Neuronal stem cell (in vitro differentiated cells): ENCODE results near the gene JPH3.

Source experiments
- DNase-seq: peaks from one replicate; pipeline ENCODE4 v3.0.0-alpha.2; 2013; ENCODE audit warnings: low spot score
- H2AFZ ChIP-seq: one replicate; pipeline ENCODE4 v1.6.1; 2013; ENCODE audit warnings: mild to moderate bottlenecking, low read length, inconsistent platforms
- H2AK5ac ChIP-seq: 2 replicates; pipeline ENCODE4 v1.6.1; 2013; ENCODE audit warnings: low read depth, mild to moderate bottlenecking, inconsistent platforms, low read length, moderate library complexity, mixed read lengths
- H2BK120ac ChIP-seq: 2 replicates; pipeline ENCODE4 v1.6.1; 2013; ENCODE audit warnings: low read depth, mild to moderate bottlenecking, inconsistent platforms, low read length, moderate library complexity, mixed read lengths
- H2BK12ac ChIP-seq: one replicate; pipeline ENCODE4 v1.6.1; 2013; ENCODE audit warnings: low read length, inconsistent platforms
- H2BK15ac ChIP-seq: 2 replicates; pipeline ENCODE4 v1.6.1; 2013; ENCODE audit warnings: mild to moderate bottlenecking, low read length, inconsistent platforms, mixed read lengths
- H2BK5ac ChIP-seq: one replicate; pipeline ENCODE4 v1.6.1; 2013; ENCODE audit warnings: inconsistent platforms, mild to moderate bottlenecking, low read length, moderate library complexity
- H3K14ac ChIP-seq: one replicate; pipeline ENCODE4 v1.6.1; 2013; ENCODE audit warnings: low read length, inconsistent platforms
- H3K18ac ChIP-seq: 2 replicates; pipeline ENCODE4 v1.6.1; 2013; ENCODE audit warnings: low read length, inconsistent platforms
- H3K23ac ChIP-seq: 2 replicates; pipeline ENCODE4 v1.6.1; 2013; ENCODE audit warnings: low read depth, mild to moderate bottlenecking, mixed read lengths, low read length, inconsistent platforms; ENCODE audit not compliant: poor library complexity
- H3K27ac ChIP-seq: replicated peaks from 3 replicates; pipeline ENCODE4 v1.5.1; 2013; ENCODE audit warnings: low read length, inconsistent platforms
- H3K27me3 ChIP-seq, 3 experiments: 2 replicates each; pipeline ENCODE4 v1.6.1; 2013; ENCODE audit warnings: low read length in 3 of 3, mild to moderate bottlenecking in 2 of 3, inconsistent platforms in 1 of 3, low read depth in 1 of 3, mixed read lengths in 1 of 3, moderate library complexity in 1 of 3; ENCODE audit not compliant: control insufficient read depth in 3 of 3, insufficient read depth in 3 of 3
- H3K36me3 ChIP-seq, 2 donors: replicated peaks in 1 of 2; 2 replicates each; pipeline ENCODE4 v1.6.1; 2013; ENCODE audit warnings: low read length in 2 of 2; ENCODE audit not compliant: control insufficient read depth in 2 of 2, insufficient read depth in 2 of 2
- H3K4ac ChIP-seq: 2 replicates; pipeline ENCODE4 v1.6.1; 2013; ENCODE audit warnings: inconsistent platforms, mild to moderate bottlenecking, low read length, moderate library complexity
- H3K4me1 ChIP-seq, 2 donors: 1 replicate in 1 of 2; 2 replicates in 1 of 2; pipeline ENCODE4 v1.6.1; 2013; ENCODE audit warnings: low read length in 2 of 2, low read depth in 1 of 2; ENCODE audit not compliant: control insufficient read depth in 2 of 2, insufficient read depth in 1 of 2
- H3K4me2 ChIP-seq: one replicate; pipeline ENCODE4 v1.6.1; 2013; ENCODE audit warnings: mild to moderate bottlenecking, low read length, inconsistent platforms; ENCODE audit not compliant: insufficient read depth, poor library complexity, severe bottlenecking
- H3K4me3 ChIP-seq, 2 donors: 2 replicates each; pipeline ENCODE4 v1.5.1; 2013; ENCODE audit warnings: low read length in 2 of 2, mild to moderate bottlenecking in 2 of 2, inconsistent platforms in 1 of 2, moderate library complexity in 1 of 2
- H3K79me1 ChIP-seq: one replicate; pipeline ENCODE4 v1.6.1; 2013; ENCODE audit warnings: low read depth, mild to moderate bottlenecking, inconsistent platforms, low read length, moderate library complexity
- H3K9ac ChIP-seq: one replicate; pipeline ENCODE4 v1.6.1; 2013; ENCODE audit warnings: mild to moderate bottlenecking, low read depth, low read length, inconsistent platforms; ENCODE audit not compliant: poor library complexity
- H3K9me3 ChIP-seq, 2 donors: replicated peaks in 1 of 2; 2 replicates each; pipeline versions ENCODE3 to v1.6.1; 2013; ENCODE audit warnings: low read length in 2 of 2, mild to moderate bottlenecking in 2 of 2, inconsistent platforms in 1 of 2, low read depth in 1 of 2, mixed read lengths in 1 of 2, moderate library complexity in 1 of 2; ENCODE audit not compliant: control insufficient read depth in 2 of 2, insufficient read depth in 1 of 2
- H4K8ac ChIP-seq: one replicate; pipeline ENCODE4 v1.6.1; 2013; ENCODE audit warnings: low read depth, mild to moderate bottlenecking, inconsistent platforms, low read length, moderate library complexity
- H4K91ac ChIP-seq: one replicate; pipeline ENCODE4 v1.6.1; 2013; ENCODE audit warnings: low read length, low read depth, mild to moderate bottlenecking, inconsistent platforms; ENCODE audit not compliant: poor library complexity
- WGBS, 2 donors: extraction: QIAGEN DNeasy Blood & Tissue Kit; methylation state at CpG; one replicate each; pipeline ENCODE4 v1.1.7; 2013; ENCODE audit warnings: missing lambda C conversion rate in 2 of 2, mixed read lengths in 1 of 2; ENCODE audit not compliant: insufficient read length in 2 of 2, insufficient replicate concordance in 1 of 2; ENCODE audit errors: extremely low coverage in 2 of 2; 5-methylcytosine and 5-hydroxymethylcytosine counted together

Gene JPH3

GRCh38 chr16:87664792-87665191 is 62.5 kb downstream of the JPH3 start:
- no peak overlapping the region for H2AK5ac ChIP-seq
- H3K4me1 ChIP-seq: peaks cover 0 to 2% of the 10 kb centered on the region in 2 donors
- no peak overlapping the region for H3K4ac ChIP-seq
- no peak overlapping the region for H2BK12ac ChIP-seq
- no peak overlapping the region for H3K4me3 ChIP-seq
- DNase-seq: no peak
- H3K27me3 ChIP-seq: no peaks in the 10 kb centered on the region
- H2BK15ac ChIP-seq: no peak overlapping the region
- no peak overlapping the region for H3K27ac ChIP-seq
- H2BK120ac ChIP-seq: no peak overlapping the region
- no peak overlapping the region for H2BK5ac ChIP-seq
- no peak overlapping the region for H2AFZ ChIP-seq
- no peak overlapping the region for H3K18ac ChIP-seq
- H3K4me2 ChIP-seq: no peak overlapping the region
- H3K79me1 ChIP-seq: peaks cover 1% of the 10 kb centered on the region
- no peaks in the 10 kb centered on the region for H3K9me3 ChIP-seq
- no peaks in the 10 kb centered on the region for H3K36me3 ChIP-seq
- no peak overlapping the region for H3K9ac ChIP-seq
- H4K91ac ChIP-seq: no peak overlapping the region
- no peak overlapping the region for H3K14ac ChIP-seq
- H4K8ac ChIP-seq: no peak overlapping the region
- peak overlapping the region; percentile 85 for H3K23ac ChIP-seq
- no CpG with 5 or more reads among the region's 11 CpGs for WGBS, 2 donors

- Histone ChIP-seq H3K36me3 (no peaks in the 10 kb centered on the region), H3K23ac (peak overlapping the region; percentile 73), H4K8ac (no peak overlapping the region), H2BK120ac (no peak overlapping the region), H3K9ac (no peak overlapping the region), H3K9me3 (no peaks in the 10 kb centered on the region), H3K4ac (no peak overlapping the region), H3K4me3 (no peak overlapping the region), H2AFZ (no peak overlapping the region), H3K18ac (peak overlapping the region; percentile 53), H2AK5ac (no peak overlapping the region), H3K79me1 (peaks cover 1% of the 10 kb centered on the region), H4K91ac (no peak overlapping the region), H3K27ac (no peak overlapping the region), H3K27me3 (no peaks in the 10 kb centered on the region), H3K4me2 (no peak overlapping the region), H2BK15ac (no peak overlapping the region), H2BK5ac (peak overlapping the region; percentile 82), H3K4me1 (peaks cover 0 to 2% of the 10 kb centered on the region in 2 donors), H2BK12ac (no peak overlapping the region), H3K14ac (peak overlapping the region; percentile 98)
- no peak for DNase-seq
- no CpG with 5 or more reads among the region's 15 CpGs for WGBS, 2 donors
These were observed 62.9 kb downstream of the JPH3 start for GRCh38 chr16:87665193-87665592.

- H2AFZ ChIP-seq: no peak overlapping the region
- no peak overlapping the region for H2BK5ac ChIP-seq
- H4K91ac ChIP-seq: no peak overlapping the region
- DNase-seq: no peak
- H2AK5ac ChIP-seq: no peak overlapping the region
- no peak overlapping the region for H3K9ac ChIP-seq
- H3K9me3 ChIP-seq: no peaks in the 10 kb centered on the region
- no peak overlapping the region for H3K4ac ChIP-seq
- H3K36me3 ChIP-seq: no peaks in the 10 kb centered on the region
- H3K18ac ChIP-seq: no peak overlapping the region
- H2BK15ac ChIP-seq: no peak overlapping the region
- H2BK120ac ChIP-seq: no peak overlapping the region
- no peak overlapping the region for H2BK12ac ChIP-seq
- no peaks in the 10 kb centered on the region for H3K4me1 ChIP-seq
- no peak overlapping the region for H4K8ac ChIP-seq
- peaks cover 1% of the 10 kb centered on the region for H3K79me1 ChIP-seq
- no CpG with 5 or more reads among the region's 16 CpGs for WGBS, 2 donors
- H3K27ac ChIP-seq: no peak overlapping the region
- H3K23ac ChIP-seq: no peak overlapping the region
- H3K4me2 ChIP-seq: no peak overlapping the region
- no peak overlapping the region for H3K14ac ChIP-seq
- H3K4me3 ChIP-seq: no peak overlapping the region
- no peaks in the 10 kb centered on the region for H3K27me3 ChIP-seq
These were observed 64.6 kb downstream of the JPH3 start for GRCh38 chr16:87666919-87667318.

GRCh38 chr16:87667443-87667842 is 65.1 kb downstream of the JPH3 start:
- Histone ChIP-seq H2BK120ac (no peak overlapping the region), H3K4me3 (no peak overlapping the region), H4K8ac (no peak overlapping the region), H3K23ac (no peak overlapping the region), H2BK12ac (no peak overlapping the region), H2BK15ac (no peak overlapping the region), H2AK5ac (no peak overlapping the region), H3K9me3 (no peaks in the 10 kb centered on the region), H3K27ac (no peak overlapping the region), H3K27me3 (no peaks in the 10 kb centered on the region), H3K36me3 (no peaks in the 10 kb centered on the region), H3K79me1 (peaks cover 3% of the 10 kb centered on the region), H3K4ac (no peak overlapping the region), H2AFZ (no peak overlapping the region), H3K14ac (peak overlapping the region; percentile 82), H3K18ac (no peak overlapping the region), H3K9ac (no peak overlapping the region), H2BK5ac (no peak overlapping the region), H3K4me1 (no peaks in the 10 kb centered on the region), H4K91ac (no peak overlapping the region), H3K4me2 (no peak overlapping the region)
- WGBS, 2 donors: no CpG with 5 or more reads among the region's 7 CpGs
- no peak for DNase-seq
